Measurements from ENCODE around the gene RASD1.
"Not testable (repeated sequence)": the region's sequence is repeated elsewhere in the genome, so short reads cannot be mapped to it uniquely, and the experiment has no call there.

DNA sequence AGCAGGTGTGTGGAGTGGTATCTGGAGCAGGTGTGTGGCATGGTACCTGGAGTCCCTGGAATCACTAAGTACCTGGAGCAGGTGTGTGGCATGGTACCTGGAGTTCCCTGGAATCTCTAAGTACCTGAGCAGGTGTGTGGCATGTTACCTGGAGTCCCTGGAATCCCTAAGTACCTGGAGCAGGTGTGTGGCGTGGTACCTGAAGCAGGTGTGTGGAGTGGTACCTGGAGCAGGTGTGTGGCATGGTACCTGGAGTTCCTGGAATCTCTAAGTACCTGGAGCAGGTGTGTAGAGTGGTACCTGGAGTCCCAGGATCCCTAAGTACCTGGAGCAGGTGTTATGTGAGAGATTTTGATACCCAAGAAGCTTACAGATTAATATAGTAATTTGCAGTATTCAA is 41.5 kb downstream of the RASD1 start:
- TF ChIP-seq, protein P1, sequence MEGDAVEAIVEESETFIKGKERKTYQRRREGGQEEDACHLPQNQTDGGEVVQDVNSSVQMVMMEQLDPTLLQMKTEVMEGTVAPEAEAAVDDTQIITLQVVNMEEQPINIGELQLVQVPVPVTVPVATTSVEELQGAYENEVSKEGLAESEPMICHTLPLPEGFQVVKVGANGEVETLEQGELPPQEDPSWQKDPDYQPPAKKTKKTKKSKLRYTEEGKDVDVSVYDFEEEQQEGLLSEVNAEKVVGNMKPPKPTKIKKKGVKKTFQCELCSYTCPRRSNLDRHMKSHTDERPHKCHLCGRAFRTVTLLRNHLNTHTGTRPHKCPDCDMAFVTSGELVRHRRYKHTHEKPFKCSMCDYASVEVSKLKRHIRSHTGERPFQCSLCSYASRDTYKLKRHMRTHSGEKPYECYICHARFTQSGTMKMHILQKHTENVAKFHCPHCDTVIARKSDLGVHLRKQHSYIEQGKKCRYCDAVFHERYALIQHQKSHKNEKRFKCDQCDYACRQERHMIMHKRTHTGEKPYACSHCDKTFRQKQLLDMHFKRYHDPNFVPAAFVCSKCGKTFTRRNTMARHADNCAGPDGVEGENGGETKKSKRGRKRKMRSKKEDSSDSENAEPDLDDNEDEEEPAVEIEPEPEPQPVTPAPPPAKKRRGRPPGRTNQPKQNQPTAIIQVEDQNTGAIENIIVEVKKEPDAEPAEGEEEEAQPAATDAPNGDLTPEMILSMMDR (IDR thresholded peaks at IDR 0.05; ENCODE audit: low read depth, low read length, missing input control): not testable (repeated sequence)
- TF ChIP-seq, protein P2, sequence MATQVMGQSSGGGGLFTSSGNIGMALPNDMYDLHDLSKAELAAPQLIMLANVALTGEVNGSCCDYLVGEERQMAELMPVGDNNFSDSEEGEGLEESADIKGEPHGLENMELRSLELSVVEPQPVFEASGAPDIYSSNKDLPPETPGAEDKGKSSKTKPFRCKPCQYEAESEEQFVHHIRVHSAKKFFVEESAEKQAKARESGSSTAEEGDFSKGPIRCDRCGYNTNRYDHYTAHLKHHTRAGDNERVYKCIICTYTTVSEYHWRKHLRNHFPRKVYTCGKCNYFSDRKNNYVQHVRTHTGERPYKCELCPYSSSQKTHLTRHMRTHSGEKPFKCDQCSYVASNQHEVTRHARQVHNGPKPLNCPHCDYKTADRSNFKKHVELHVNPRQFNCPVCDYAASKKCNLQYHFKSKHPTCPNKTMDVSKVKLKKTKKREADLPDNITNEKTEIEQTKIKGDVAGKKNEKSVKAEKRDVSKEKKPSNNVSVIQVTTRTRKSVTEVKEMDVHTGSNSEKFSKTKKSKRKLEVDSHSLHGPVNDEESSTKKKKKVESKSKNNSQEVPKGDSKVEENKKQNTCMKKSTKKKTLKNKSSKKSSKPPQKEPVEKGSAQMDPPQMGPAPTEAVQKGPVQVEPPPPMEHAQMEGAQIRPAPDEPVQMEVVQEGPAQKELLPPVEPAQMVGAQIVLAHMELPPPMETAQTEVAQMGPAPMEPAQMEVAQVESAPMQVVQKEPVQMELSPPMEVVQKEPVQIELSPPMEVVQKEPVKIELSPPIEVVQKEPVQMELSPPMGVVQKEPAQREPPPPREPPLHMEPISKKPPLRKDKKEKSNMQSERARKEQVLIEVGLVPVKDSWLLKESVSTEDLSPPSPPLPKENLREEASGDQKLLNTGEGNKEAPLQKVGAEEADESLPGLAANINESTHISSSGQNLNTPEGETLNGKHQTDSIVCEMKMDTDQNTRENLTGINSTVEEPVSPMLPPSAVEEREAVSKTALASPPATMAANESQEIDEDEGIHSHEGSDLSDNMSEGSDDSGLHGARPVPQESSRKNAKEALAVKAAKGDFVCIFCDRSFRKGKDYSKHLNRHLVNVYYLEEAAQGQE (IDR thresholded peaks at IDR 0.05): not testable (repeated sequence)

All from liver (tissue), 2 donors.